ENCODE measurements around the gene CDCA8.

DNA sequence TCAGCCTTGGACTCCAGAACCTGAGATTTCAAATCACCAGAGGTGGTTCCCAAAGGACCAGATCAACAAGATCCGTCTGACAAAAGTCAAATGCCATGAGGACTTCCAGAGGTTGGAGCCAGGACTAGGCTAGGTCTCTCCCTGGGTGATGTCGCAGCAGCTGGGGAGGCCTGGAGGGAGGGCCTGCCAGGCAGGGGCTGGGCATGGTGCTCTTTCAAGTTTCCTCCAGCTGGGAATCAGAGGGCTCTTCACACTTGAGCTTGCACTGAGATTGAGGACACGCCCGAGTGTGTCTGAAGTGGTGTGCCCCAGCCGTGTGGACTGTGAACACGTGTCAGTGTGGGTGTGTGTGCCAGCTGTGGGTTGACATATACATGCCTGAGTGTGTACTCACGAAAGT is 36.3 kb upstream of the CDCA8 start:
- no peak for TF ChIP-seq CTCF (IDR thresholded peaks at IDR 0.05)
- no peak for TF ChIP-seq POLR2A (IDR thresholded peaks at IDR 0.05)

Data from right lobe of liver (tissue), 4 donors.